HUES6 (cell line): ENCODE data around the gene VIM.
"Not testable (repeated sequence)": the region's sequence is repeated elsewhere in the genome, so short reads cannot be mapped to it uniquely, and the experiment has no call there.

Experiments
- H3K27ac ChIP-seq: 2 replicates; pipeline ENCODE4 v1.7.0; 2013; ENCODE audit warnings: low read depth, mild to moderate bottlenecking, low read length, inconsistent platforms
- H3K27me3 ChIP-seq: 2 replicates; pipeline ENCODE4 v1.6.1; 2013; ENCODE audit warnings: low read length; ENCODE audit not compliant: control insufficient read depth, insufficient read depth
- H3K36me3 ChIP-seq: 2 replicates; pipeline ENCODE4 v1.6.1; 2013; ENCODE audit warnings: low read length; ENCODE audit not compliant: control insufficient read depth, insufficient read depth
- H3K4me1 ChIP-seq: 2 replicates; pipeline ENCODE4 v1.6.1; 2013; ENCODE audit warnings: low read length; ENCODE audit not compliant: control insufficient read depth, insufficient read depth
- H3K4me3 ChIP-seq: 2 replicates; pipeline ENCODE4 v1.5.1; 2013; ENCODE audit warnings: low read depth, low read length
- H3K9ac ChIP-seq: one replicate; pipeline ENCODE4 v1.6.1; 2013; ENCODE audit warnings: mild to moderate bottlenecking, low read length
- H3K9me3 ChIP-seq: 2 replicates; pipeline ENCODE4 v1.6.1; 2013; ENCODE audit warnings: low read depth, low read length; ENCODE audit not compliant: control insufficient read depth, insufficient read depth

Gene VIM

DNA sequence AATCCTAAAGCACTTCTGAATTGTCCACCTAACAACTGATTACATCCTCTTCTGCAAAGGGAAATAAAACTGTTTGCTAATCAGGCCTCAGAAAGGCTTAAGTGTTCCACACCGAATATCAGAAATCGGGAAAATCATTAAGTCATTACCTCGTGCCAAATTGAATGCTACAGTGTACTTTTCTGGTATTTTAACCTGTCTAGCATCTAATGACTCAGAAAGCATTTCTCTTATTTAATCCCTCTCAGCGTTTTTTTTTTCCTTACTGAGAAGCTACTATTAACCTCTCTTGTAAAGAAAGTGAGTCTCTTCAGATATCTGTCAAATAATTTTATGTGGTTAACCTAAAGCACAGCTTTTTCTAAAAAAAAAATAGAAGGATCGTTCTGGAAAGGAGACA lies 28.6 kb downstream of the VIM start:
- H3K9ac ChIP-seq = no peak overlapping the region
- H3K4me1 ChIP-seq = peaks cover 4% of the 10 kb centered on the region; the same call in 1 of the 2 replicates
- H3K27ac ChIP-seq = no peak overlapping the region
- H3K9me3 ChIP-seq = peaks cover 20% of the 10 kb centered on the region
- H3K27me3 ChIP-seq = no peaks in the 10 kb centered on the region
- no peak overlapping the region for H3K4me3 ChIP-seq
- H3K36me3 ChIP-seq = no peaks in the 10 kb centered on the region

DNA sequence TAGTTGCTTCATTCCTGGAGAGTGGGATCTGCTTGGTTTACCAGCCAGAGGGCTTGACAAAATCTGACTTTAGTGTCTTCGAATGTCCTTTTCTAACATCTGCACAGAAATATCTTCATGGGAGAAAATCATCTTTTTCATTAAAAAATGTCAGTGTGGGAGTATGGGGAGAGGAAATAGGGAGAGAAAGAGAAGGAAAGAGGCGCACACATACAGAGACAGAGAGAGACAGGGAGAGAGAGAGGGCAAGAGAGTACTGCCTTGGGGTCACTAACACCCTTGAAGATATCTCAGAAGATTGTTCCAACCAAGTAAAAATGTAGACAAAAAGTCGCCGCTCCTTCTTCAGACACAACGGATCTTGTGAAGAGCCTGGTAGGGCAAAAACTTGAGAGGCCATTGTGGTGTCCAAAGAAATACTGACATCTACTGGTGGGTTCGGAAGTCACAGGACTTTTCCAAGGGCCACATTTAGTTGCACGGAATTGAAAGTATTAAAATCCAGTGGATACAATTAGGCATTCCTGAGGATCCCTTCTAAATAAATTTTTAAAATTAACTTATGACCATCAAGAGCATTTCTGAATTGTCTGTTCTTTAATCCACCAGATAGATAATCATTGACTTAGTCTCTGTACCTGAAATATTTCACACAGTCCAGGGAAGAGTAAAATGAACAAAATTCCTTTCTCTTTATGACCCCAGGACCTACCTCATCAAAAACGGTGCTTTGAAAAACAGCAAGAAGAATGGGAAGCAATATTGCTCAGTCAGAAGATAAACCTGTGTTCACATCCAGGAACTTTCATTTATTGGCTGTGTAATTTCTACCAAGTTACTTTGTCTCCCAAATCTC lies 29.7 kb downstream of the VIM start:
- Histone ChIP-seq H3K27ac (no peak overlapping the region), H3K27me3 (no peaks in the 10 kb centered on the region), H3K9ac (no peak overlapping the region), H3K36me3 (no peaks in the 10 kb centered on the region), H3K4me1 (peaks cover 4% of the 10 kb centered on the region; the same call in 1 of the 2 replicates), H3K9me3 (peaks cover 29% of the 10 kb centered on the region), H3K4me3 (no peak overlapping the region; the same call in 1 of the 2 replicates)

DNA sequence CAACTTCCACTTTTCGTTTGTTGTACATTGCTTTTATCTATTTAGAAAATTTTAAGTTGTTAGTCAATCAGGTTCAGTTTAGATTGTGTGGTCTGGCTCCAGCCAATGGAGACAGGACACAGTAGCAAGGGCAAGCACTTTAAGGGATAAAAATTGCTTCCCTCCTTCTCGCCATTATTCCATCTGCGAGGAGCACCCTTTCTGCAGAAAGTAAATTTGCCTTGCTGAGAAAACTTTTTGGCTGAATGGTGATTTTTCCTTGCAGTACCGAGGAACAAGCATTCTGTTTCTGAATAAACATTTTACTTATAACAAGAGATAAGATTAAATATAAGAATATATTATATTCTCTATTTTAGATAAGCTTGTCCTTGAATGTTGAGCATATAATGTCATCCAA lies 34.5 kb downstream of the VIM start:
- H3K4me3 ChIP-seq = no peak overlapping the region
- no peak overlapping the region for H3K9ac ChIP-seq
- peaks cover 59% of the 10 kb centered on the region for H3K9me3 ChIP-seq
- H3K27me3 ChIP-seq = no peaks in the 10 kb centered on the region
- H3K27ac ChIP-seq = no peak overlapping the region
- peaks cover 1% of the 10 kb centered on the region; the same call in 1 of the 2 replicates for H3K4me1 ChIP-seq
- H3K36me3 ChIP-seq = no peaks in the 10 kb centered on the region

DNA sequence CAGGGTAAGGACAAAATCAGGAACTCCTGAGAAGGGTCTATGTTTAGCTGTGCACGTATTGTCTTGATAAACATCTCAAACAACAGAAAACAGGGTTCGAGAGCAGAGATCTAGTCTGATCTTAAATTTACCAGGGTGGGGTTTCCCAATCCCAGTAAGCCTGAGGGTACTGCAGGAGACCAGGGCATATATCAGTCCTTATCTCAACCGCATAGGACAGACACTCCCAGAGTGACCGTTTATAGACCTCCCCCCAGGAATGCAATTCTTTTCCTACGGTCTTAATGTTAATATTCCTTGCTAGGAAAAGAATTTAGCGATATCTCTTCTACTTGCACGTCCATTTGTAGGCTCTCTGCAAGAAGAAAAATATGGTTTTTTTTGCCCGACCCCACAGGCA lies 35.5 kb downstream of the VIM start:
- Histone ChIP-seq H3K4me3 (no peak overlapping the region), H3K27me3 (no peaks in the 10 kb centered on the region), H3K9me3 (peaks cover 61% of the 10 kb centered on the region), H3K9ac (no peak overlapping the region), H3K36me3 (no peaks in the 10 kb centered on the region), H3K27ac (no peak overlapping the region), H3K4me1 (no peaks in the 10 kb centered on the region)

DNA sequence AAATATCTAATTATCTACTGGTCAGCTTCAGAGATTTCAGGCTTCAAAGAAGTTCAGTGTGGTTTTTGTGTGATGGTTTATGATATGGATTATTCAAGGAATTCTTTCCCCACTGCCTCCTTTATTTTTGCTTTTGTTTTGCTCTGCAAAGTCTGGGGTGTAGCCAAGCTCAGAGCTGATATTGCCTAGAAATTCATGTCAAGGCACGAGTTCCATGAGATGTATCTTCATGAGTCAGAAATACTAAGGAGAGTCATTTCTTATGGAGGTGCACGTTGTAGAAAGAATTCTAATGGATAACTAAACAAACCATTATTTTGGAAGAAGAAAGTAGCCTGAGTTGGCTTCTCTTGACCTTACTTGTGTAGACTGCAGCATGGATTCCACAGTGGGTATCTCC lies 37.4 kb downstream of the VIM start:
- no peak overlapping the region for H3K4me3 ChIP-seq
- no peak overlapping the region for H3K27ac ChIP-seq
- no peaks in the 10 kb centered on the region for H3K27me3 ChIP-seq
- H3K4me1 ChIP-seq = no peaks in the 10 kb centered on the region
- H3K9ac ChIP-seq = no peak overlapping the region
- peaks cover 60% of the 10 kb centered on the region for H3K9me3 ChIP-seq
- H3K36me3 ChIP-seq = no peaks in the 10 kb centered on the region

DNA sequence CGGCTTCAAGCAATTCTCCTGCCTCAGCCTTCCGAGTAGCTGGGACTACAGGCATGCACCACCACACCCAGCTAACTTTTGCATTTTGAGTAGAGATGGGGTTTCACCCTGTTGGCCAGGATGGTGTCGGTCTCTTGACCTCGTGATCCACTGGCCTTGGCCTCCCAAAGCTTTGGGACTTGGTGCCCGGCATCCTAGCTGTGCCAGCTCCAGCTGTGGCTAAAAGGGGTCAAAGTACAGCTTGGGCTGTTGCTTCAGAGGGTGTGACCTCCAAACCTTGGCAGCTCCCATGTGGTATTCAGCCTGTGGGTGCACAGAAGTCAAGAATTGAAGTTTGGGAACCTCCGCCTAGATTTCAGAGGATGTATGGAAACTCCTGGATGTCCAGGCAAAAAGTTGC lies 38.5 kb downstream of the VIM start:
- H3K4me1 ChIP-seq, H3K9ac ChIP-seq, H3K27ac ChIP-seq, H3K4me3 ChIP-seq, H3K27me3 ChIP-seq, H3K36me3 ChIP-seq: not testable (repeated sequence)
- peaks cover 50% of the 10 kb centered on the region for H3K9me3 ChIP-seq

DNA sequence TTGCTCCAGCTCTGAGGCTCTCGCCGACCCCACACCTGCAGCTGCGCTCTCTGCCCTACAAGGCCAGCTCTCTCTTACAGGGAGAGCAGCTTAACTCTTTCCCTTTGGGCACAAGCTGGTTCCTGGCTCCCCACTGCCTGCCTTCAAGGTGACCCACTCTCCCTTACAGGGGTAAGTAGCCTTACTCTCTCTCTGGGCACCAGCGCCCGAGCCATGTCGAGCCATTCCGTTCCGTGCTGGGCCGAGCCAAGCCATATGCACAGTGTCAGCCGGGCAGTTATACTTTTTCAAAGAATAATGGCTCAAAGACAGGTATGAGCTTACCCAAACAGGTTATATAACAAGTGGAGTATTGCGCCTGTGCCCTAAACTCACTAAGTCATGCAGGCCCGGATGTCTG lies 44.6 kb downstream of the VIM start:
- Histone ChIP-seq H3K27me3 (no peaks in the 10 kb centered on the region), H3K9ac (no peak overlapping the region), H3K27ac (no peak overlapping the region), H3K4me1 (no peaks in the 10 kb centered on the region), H3K36me3 (no peaks in the 10 kb centered on the region), H3K4me3 (no peak overlapping the region), H3K9me3 (peaks cover 24% of the 10 kb centered on the region)

DNA sequence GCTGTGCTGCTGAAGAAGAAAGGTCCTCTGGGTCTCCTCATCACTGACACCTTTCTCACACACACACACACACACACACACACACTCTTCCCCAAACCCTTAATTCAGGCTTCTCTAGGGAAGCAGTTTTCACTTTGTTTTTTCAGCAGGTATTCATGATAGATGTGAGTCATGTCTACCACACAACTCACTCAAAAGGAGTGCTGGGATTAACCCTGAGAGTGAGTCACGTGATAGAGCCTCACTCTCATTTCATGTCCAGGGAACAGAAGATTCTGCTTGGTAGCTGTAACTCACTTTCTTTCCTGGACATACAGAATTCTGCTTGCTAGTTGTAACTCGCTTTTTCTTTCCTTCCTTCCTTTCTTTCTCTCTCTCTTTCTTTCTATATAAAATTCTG lies 45.4 kb downstream of the VIM start:
- H3K27ac ChIP-seq = no peak overlapping the region
- H3K9me3 ChIP-seq = peaks cover 24% of the 10 kb centered on the region
- H3K4me1 ChIP-seq = no peaks in the 10 kb centered on the region
- no peak overlapping the region for H3K4me3 ChIP-seq
- H3K27me3 ChIP-seq = no peaks in the 10 kb centered on the region
- no peak overlapping the region for H3K9ac ChIP-seq
- H3K36me3 ChIP-seq = no peaks in the 10 kb centered on the region

DNA sequence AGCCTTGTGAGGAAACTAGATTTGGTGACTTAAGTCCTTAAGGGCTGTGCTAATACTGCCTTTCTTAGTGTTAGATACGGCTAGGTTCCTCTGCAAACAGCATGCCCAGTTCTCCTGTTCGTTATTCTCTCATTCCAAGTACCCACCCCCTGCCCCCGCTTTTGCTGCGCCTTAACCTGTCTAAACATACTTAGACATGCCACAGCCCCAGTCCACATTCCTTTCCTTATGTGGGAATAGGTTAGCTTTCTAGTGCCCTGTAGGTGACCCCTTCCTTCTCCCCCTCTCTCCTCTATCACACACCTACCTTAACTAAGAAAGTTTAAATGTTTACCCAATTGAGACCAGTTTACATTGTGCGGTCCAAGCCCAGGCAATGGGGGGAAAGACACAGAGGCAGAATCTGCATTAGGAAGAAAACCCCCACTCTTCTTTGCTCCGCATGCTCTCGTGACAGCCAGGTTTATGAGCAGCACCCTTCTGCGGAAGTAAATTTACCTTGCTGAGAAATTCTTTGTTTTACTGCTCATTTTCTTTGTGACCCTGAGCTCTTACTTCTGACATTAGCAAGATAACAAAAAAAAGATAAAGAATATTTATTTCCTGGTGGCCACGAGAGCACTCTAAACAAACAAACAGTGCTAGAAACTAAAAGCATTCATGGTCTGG lies 48.8 kb downstream of the VIM start:
- H3K9me3 ChIP-seq = peaks cover 37% of the 10 kb centered on the region
- no peaks in the 10 kb centered on the region for H3K4me1 ChIP-seq
- no peak overlapping the region for H3K4me3 ChIP-seq
- no peaks in the 10 kb centered on the region for H3K36me3 ChIP-seq
- no peak overlapping the region for H3K27ac ChIP-seq
- no peak overlapping the region for H3K9ac ChIP-seq
- no peaks in the 10 kb centered on the region for H3K27me3 ChIP-seq

DNA sequence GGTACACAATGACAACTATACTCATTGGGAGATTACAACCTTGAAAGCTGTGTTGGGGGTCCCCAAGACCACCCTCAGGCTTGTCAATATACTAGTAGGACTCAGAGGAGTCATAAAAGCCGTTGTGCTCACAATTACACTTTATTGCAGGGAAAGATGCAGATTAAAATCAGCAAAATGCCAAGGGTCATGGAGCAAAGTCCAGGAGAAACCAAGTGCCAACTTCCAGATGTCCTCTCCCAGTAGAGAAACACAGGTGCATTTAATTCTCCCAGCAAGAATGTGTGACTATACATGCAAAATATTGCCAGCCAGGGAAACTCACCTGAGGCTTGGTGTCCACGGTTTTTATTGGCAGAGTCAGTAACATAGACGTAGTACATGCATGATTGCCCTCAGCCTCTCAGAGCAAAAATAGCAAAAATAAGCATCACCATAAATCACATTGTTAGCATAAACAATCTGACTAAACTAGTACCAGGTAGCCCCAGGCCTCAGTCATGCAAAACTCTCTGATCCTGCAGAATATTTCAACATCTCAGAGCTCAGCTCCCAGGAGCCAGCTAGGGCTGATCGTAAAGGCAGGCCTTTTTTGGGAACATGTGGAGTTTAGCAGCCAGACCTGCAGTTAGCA lies 50.7 kb downstream of the VIM start:
- Histone ChIP-seq H3K9me3 (peaks cover 55% of the 10 kb centered on the region), H3K9ac (no peak overlapping the region), H3K27ac (no peak overlapping the region), H3K4me3 (no peak overlapping the region), H3K36me3 (no peaks in the 10 kb centered on the region), H3K4me1 (no peaks in the 10 kb centered on the region), H3K27me3 (no peaks in the 10 kb centered on the region)

DNA sequence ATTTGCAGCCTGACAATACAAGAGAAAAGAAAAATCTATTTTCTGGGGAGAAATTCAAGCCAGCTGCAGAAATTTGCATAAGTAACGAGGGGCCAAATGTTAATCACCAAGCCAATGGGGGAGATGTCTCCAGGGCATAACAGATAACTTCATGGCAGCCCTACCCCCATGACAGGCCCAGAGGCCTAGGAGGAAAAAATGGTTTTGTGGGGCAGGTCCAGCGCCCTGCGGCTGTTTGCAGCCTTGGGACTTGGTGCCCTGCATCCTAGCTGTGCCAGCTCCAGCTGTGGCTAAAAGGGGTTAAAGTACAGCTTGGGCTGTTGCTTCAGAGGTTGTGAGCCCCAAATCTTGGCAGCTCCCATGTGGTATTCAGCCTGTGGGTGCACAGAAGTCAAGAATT lies 54.3 kb downstream of the VIM start:
- no peak overlapping the region for H3K27ac ChIP-seq
- no peaks in the 10 kb centered on the region for H3K36me3 ChIP-seq
- H3K4me1 ChIP-seq = peaks cover 7% of the 10 kb centered on the region; the same call in 1 of the 2 replicates
- no peak overlapping the region for H3K9ac ChIP-seq
- H3K27me3 ChIP-seq = no peaks in the 10 kb centered on the region
- no peak overlapping the region for H3K4me3 ChIP-seq
- peaks cover 36% of the 10 kb centered on the region for H3K9me3 ChIP-seq
